ENCODE data around the gene MAML2.

MAML2 gene

DNA sequence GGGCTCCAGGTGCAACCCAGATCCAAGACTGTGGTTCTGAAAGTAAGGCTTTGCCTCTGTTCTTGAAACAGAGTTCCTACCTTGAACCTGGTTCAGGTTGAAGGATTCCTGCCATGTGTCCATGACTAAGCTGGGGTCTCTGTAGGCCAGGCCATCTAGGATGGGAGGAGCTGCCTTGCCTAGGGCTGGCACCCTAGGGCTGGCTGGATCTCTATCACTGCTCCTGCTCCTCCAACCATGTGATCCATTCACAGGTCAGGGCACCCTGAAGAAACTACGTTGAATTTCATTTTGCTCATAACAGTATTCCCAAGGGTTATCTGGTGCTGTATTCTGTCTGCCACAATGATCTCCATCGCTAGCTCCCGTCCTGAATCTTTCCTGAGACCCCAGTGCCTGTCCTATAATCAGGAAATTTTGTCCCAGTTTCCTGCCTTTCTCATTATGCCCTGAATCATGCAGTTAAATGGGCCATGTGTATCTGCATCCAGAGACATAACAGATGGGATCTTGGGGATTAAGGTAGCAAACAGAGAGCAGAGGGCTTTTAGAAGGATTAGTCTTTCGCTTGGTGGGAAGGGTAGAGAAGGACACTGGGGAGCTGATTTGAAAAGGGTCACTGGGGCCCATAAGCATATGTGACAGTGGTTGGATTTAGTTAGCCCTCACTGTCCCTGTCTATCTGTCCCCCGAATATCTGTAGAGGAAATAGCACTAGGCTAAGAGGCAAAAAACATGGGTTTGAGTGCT lies 320.9 kb downstream of the MAML2 start:
- DNase-seq: no peak

DNA sequence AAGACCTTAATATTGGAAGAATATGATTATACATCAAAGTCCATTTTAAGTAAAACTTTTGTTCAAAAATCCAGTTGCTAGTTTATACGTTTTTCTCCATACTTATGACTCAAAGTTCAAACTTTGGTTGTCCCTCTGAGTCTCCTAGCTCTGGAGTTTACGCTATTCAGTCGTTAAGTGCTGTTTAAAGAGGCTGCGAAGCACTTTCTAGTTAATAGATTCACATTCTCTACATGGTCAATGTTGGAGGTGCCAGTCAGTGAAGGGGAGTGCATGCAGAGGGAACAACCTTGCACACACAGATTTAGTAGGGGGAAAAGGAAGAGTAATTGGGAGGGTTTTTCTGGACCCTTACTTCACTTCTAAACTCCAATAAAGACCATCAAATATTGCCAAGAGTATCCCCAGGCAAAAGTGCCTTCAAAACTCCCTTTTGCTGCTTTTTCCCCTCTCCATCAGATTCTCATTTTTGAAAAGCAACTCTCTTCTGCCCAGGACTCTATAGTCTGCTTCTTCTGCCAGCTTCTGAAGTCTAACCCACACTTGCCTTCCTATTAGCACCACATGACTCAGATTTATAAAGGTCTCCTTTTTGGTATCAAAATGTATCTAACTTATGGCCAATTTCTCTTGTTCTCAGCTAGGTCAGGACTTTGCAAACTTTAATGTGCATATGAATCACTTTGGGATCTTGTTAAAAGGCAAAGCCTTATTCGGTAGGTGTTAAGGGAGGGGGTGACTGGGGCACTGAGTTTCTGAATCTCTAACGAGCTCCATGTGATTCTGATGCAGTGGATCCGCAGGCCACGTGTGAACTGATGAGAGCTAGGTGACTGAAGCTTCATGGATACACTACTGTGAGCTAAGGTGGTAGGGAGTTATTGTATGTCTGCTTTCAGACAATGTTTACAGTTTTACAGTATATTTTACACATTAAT lies 322.9 kb downstream of the MAML2 start:
- DNase-seq: no peak

DNA sequence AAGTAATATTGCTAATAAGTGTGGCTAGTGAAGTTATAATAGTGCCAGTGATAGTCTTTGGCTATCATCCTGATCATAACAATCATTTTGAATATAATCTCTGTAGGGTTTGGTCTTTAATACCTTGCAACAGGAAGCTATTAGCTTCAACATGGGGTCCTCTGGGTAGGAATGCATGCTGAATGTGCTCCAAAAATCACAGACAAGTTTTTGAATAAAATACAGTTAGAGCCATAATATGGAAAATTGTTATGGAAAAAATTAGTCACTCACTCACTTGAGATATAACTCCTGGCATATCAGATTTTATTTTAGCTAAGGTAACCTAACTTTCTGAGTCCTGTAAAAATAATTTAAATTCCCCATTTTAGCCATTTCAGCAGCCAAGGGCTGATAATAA lies 323.7 kb downstream of the MAML2 start:
- DNase-seq: no peak

DNA sequence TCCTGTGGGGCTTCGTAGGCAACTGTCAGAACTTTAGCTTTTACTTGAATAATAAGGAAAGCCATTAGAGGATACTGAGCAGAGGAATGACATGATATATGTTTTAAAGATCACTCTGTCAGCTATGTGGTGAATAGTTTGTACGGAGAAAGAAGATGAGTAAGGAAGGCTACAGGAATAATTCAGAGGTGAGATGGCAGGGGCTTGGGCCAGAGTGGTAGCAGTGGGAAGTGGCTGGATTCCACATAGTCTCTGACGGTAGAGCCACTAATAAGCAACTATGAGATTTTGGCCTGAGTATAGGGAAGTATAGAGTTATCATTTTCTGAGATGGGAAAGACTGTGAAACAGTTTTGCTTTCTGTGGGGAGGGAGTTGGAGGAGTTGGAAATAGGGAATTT lies 325.1 kb downstream of the MAML2 start:
- no peak for DNase-seq

DNA sequence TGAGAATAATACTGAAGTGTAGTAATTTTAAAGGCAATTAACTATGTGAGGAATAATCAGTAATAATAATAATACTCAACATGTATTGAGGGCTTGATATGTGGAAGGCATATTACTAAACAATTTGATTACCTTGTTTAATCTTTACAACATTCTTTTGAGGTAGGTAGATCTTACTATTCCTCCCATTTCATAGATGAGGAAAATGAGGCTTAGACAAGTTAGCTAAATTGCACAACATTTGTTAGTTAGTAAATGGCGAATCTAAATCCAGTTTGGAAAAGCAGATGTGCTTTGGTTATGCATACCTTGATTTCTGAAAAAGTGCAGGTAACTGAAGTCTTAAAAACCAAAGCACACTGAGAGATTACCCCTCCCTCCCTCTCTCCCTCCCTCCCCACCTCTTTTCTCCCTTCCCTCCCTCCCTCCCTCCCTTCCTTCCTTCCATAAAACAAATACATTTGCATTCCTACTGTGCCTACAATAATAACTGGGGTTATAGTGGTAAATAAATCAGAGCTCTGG lies 326.0 kb downstream of the MAML2 start:
- DNase-seq: no peak

DNA sequence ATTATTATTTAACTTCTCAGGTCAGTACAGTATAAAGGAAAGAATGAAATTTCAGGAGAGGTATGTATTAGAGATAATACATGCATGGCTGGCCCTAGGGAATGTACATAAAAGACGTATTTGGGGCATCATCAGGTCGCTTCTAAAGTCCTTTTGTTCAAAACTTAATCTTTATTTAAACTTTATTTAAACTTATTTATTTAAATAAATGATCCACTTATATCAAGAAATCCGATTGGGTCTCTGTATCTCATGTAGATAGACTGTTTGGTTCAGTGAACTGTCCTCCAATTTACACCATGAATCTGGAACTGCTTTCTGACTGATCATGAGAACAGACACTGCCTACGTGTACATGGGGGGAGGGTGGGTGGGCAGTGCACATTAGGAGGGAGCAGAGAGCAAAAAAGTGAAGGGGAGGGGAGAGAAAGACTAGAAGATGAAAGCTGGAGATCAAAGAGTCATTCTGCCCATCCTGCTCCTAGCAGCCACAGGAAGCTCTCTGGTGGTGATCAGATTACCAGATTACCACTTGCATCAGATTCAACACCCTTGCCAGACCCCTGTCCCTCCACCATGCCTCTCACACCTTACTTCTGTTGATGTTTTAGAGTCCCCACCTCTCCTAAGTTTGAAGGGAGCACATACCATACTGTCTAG lies 327.0 kb downstream of the MAML2 start:
- DNase-seq: peak; percentile 65

DNA sequence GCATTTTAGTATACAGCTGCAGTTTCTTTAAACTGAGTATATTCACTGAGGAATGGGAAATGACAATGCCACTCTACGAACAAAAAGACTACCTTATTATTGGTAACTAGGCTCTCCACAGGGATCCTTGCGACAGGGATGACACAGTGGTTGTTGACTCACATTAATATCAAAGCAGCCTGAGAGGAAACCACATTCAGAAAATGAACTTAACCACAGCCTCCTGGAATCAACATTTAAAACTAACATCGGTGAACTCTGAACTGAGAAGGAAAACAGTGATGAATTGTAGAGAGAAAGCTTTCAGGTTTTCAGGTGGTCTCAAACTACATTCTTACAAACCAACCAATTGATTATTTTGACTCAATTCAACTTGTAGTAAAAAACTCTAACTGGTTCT lies 328.8 kb downstream of the MAML2 start:
- peak; percentile 68 for DNase-seq

DNA sequence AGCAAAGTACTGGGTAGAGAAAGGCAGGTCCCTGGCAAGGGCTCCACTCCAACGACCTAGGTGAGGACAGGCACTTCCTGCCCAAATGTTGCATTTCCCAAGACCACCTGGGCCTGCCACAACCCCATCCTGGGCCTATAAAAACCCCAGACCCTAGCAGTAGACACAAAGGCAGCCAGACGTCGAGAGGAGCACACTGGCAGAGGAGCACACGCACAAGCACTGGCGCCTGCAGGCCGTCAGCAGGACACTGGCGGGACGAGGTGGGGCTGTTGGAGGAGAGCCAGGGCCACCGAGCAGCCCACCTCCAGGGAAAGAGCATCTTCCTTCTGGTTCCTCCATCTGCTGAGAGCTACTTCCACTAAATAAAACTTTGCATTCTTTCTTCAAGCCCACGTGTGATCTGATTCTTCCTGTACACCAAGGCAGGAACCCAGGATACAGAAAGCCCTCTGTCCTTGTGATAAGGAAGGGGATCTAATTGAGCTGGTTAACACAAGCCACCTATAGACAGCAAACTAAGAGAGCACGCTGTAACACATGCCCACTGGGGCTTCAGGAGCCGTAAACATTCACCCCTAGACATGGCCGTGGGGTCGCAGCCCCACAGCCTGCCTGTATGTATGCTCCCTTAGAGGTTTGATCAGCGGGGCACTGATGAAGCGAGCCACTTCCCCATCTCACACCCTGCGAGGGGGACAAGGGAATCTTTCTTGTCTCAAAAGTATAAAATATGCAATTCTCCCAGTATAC lies 329.4 kb downstream of the MAML2 start:
- peak; percentile 63 for DNase-seq

DNA sequence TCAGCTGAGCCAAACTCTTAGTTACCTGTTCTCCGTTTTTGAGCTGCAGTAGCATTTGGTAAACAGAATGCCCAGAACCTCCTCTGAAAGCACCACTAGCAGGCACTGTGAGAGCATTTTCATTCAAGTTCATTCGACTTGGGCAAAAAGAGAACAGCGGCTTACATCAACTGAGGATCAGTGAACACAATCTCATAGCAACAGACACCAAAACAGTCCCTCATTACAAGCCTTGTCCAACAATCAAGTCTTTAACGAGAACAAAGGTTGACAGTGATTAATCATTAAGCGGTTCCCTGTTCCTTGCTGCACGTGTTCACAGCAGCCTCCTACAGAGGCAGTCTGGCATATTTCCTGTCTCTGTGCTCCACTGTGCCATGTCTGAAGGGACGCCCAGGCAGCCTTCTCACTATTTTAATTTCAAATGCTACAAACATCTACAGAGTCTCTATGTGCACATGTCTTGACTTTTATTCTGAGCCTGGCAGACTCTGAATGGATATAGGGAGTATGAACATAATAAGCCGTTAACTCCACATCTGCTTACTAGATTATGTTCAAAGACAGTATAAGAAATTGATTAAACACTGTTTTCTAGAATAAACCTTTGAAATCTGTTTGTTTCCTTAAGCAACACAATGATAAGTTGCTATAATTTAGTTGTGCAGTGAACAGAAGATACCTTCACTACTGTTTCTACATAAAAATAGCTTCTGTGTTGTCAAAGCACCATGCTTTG lies 330.7 kb downstream of the MAML2 start:
- peak; percentile 80 for DNase-seq

DNA sequence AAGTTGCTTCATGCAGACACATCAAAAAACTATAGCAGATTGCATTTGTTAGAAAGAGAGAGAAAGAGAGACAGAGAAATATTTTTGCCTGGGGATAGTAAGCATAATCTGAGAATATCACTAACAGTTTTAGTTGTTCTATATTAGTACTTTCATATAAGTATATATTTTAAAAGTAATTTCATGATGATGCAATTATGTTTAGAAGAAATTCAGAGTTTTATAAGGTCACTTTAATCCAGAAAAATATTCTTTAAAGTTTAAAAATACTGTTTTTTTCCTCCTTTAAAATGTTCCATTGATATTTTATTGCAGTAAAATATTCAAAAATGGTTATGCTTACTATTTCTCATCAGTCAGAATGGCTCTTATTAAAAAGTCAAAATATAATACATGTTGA lies 332.3 kb downstream of the MAML2 start:
- no peak for DNase-seq

DNA sequence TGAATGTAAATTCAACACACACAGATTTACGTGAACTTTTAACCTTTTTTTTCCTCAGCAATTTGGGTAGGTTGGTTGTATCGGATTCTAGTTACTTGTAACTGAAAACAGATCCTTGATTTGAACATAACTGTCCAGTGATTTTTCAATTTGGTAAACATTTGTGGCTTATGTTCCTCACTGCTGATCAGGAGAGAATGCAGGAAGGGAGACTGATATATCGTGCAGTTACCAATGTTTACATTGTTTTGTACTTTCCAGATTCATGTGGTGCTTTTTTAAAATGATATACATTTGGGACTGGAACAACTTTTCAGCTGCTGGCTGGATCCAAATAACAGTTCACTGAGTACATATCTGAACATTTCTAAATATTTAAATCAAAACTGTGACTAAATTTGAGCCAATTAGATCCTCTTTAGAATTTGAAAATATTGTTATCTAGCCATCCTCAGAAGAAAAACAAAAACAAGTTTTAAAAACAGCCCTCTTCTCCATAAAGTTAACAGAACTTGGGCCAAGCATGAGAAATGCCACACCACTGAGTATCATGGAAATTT lies 334.8 kb downstream of the MAML2 start:
- DNase-seq: no peak

DNA sequence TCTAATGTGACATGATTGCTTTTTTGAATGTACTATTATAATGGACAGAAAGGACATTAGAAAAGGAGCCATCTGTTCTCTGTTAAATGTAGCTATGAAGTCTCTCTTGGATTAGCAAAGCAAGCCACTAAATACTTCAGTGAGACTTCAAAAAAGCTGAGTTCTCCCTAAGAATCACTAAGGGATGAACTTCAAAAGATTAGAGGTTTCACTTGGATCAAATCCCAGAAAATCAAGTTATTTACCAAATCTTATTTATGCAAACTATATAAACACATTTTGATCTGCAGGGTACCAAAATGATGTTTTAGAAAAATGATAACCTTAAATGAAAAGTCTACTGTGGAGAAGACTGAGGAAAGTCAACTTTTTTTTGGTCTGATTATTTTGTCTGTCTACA lies 337.0 kb downstream of the MAML2 start:
- no peak for DNase-seq

DNA sequence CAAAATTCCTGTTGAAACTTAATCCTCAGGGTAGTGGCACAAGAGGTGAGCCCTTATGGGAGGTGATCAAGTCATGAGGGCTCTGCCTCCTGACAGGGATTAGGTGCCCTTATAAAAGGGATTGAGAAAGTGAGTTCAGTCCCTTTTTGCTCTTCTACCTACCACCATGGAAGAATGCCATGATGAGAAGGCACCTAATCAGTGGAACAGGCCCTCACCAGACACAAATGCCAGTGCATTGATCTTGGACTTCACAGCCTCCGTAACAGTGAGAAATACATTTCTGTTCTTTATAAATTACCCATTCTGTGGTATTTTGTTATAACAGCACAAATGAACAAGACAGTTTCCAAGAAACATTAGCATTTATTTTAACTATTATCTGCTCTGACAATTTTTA lies 338.1 kb downstream of the MAML2 start:
- DNase-seq: no peak

DNA sequence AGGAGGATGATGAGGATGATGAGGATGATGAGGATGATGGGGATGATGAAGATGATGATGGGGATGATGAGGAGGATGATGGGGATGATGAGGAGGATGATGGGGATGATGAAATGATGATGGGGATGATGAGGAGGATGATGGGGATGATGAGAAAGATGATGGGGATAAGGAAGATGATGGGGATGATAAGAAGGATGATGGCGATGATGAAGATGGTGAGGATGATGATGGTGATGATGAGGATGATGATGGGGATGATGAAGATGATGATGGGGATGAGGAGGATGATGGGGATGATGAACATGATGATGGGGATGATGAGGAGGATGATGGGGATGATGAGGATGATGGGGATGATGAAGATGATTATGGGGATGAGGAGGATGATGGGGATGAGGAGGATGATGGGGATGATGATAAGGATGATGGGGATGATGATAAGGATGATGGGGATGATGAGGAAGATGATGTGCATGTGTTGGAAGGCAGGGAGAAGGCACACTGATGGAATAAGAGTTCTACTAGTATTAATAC lies 340.2 kb downstream of the MAML2 start:
- DNase-seq: no peak

DNA sequence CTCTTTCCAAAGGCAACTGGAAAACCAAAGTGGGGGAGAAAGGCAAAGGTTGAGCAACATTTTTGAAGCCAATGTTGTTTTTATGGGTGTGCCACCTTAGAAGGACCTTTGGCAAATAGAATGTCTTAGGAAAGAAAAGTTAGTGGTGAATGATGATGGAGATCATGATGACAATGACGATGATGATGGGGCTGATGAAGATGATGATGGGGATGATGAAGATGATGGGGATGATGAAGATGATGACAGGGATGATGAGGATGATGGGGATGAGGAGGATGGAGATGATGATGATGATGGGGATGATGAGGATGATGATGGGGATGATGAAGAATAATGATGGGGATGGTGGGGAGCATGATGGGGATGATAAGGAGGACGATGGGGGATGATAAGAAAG lies 340.7 kb downstream of the MAML2 start:
- DNase-seq: no peak

DNA sequence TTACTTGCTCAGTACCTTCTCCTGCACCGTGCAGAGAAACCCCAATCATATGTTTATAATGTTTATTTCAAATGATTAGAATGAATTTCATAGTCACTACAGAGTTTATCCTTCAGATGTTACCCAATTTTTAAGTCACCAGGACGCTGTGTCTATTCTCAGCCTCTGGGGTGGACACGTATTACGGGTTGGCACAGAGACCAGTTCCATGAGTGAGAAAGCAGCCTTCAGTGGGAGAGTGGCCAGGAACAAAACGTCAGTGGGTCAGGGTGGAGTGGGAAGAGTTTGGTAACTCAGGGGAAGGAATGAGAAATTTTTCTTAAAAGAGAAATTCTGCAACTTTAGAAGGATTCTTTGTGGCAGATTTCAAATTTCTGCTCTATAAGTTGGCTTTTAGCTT lies 342.0 kb downstream of the MAML2 start:
- DNase-seq: no peak

DNA sequence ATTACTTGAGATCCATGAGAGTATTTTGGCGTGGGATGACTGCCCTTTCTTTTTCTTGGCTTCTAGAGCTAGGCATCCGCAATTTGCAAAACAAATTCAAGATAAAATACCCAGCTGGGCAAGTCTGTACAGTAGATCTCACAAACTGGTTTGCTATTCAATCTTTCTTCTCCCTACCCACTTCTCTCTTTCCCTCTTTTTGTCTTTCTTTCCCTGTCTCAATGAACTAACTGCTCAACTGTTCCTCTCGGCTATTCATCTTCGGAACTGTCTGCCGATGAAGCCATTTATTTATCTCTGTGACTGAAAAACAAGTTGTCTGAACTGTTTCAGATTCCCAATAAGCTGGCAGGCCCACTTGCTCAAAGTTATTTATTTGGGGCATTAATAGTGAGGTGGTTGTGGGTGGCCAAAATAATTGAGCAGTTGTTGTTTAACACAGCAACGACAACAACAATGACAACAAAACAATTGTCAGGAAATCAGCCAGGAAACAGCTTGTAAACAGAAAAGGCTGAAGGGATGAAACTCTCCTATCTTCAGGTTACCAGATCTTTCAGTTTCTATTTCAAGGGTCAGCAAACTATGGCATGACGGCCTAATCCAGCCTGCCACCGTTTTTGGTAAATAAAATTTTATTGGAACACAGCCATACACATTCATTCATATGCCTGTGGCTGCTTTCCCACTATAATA lies 343.1 kb downstream of the MAML2 start:
- no peak for DNase-seq

DNA sequence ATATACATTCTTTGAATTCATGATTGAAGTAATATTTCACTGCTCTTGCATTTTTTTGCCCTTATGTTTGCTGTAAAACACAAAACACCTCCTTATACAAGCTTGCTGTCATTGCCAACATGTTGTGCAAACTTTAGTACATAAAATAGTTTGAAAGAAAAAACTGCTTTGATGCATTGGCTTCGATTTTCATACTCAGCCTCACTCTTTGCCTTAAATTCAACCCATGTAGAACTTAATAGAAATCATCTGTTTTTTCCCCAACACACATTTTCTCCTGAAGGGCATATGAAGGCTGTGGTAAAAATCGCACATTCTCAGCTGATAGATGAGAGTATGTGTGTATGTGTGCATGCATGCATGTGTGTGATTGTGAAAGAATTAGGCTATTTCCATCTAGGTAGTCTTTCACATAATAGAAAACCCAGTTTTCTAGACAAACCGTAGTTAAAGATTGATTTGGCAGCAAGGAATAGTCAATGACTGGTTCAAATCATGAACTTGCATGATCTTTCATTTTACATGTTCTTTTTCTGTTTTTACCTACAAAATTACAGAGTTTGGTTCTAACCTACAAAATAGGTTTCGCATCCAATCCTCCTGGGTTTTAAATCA lies 346.3 kb downstream of the MAML2 start:
- DNase-seq: no peak

DNA sequence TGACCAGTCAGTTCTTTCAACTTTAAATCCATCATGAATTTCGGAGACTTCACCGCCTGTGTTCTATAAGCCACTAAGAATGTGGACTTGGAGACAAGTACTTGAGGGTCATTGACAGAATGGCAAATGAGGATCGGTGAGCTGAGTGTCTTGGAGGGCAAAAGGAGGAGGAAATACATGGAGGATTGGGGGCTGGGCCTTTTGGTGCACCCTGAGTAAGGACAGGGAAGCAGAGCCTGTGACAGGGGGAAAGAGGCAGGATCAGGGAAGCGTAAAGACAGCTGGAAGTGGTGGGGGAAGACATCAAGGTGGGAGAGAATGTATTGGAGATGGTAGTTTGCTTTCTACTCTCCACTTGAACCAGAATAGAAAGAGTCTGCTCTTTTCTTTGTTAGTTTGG lies 348.7 kb downstream of the MAML2 start:
- no peak for DNase-seq
